Parathyroid adenoma (tissue), 2 donors: ENCODE data around the gene PHRF1.

Source experiments
- H2AFZ ChIP-seq: fragments of 300-600 bp; sonication (generic); one replicate; pipeline ENCODE4 v1.7.0; 2017; ENCODE audit warnings: antibody characterized with exemption, mild to moderate bottlenecking
- H3K27ac ChIP-seq: fragments of 300-600 bp; sonication (generic); one replicate; pipeline ENCODE4 v1.7.0; 2017
- H3K27me3 ChIP-seq: fragments of 300-600 bp; sonication (generic); one replicate; pipeline ENCODE4 v1.7.0; 2017; ENCODE audit warnings: low read length; ENCODE audit not compliant: control insufficient read depth, insufficient read depth
- H3K36me3 ChIP-seq: fragments of 300-600 bp; sonication (generic); one replicate; pipeline ENCODE4 v1.7.0; 2017; ENCODE audit warnings: low read length; ENCODE audit not compliant: control insufficient read depth, insufficient read depth
- H3K4me1 ChIP-seq: fragments of 300-600 bp; sonication (generic); one replicate; pipeline ENCODE4 v1.7.0; 2017; ENCODE audit warnings: control low read depth
- H3K4me2 ChIP-seq: fragments of 300-600 bp; sonication (generic); one replicate; pipeline ENCODE4 v1.7.0; 2017; ENCODE audit warnings: low read length
- H3K4me3 ChIP-seq: fragments of 300-600 bp; sonication (generic); one replicate; pipeline ENCODE4 v1.7.0; 2017; ENCODE audit warnings: low read depth, low read length
- H3K79me2 ChIP-seq: fragments of 300-600 bp; sonication (generic); one replicate; pipeline ENCODE4 v1.7.0; 2017; ENCODE audit warnings: control low read depth
- H3K9ac ChIP-seq: fragments of 300-600 bp; sonication (generic); one replicate; pipeline ENCODE4 v1.7.0; 2017; ENCODE audit warnings: mild to moderate bottlenecking
- H3K9me3 ChIP-seq: fragments of 300-600 bp; sonication (generic); one replicate; pipeline ENCODE4 v1.7.0; 2017; ENCODE audit warnings: low read length; ENCODE audit not compliant: control insufficient read depth
- TF ChIP-seq, protein P1 (sequence below): fragments of 300-600 bp; sonication (generic); IDR thresholded peaks from one replicate; pipeline ENCODE4 v1.7.0; 2017; ENCODE audit warnings: antibody characterized with exemption, mild to moderate bottlenecking
- donor health status: primary hyperparathyroidism.

PHRF1 gene

DNA sequence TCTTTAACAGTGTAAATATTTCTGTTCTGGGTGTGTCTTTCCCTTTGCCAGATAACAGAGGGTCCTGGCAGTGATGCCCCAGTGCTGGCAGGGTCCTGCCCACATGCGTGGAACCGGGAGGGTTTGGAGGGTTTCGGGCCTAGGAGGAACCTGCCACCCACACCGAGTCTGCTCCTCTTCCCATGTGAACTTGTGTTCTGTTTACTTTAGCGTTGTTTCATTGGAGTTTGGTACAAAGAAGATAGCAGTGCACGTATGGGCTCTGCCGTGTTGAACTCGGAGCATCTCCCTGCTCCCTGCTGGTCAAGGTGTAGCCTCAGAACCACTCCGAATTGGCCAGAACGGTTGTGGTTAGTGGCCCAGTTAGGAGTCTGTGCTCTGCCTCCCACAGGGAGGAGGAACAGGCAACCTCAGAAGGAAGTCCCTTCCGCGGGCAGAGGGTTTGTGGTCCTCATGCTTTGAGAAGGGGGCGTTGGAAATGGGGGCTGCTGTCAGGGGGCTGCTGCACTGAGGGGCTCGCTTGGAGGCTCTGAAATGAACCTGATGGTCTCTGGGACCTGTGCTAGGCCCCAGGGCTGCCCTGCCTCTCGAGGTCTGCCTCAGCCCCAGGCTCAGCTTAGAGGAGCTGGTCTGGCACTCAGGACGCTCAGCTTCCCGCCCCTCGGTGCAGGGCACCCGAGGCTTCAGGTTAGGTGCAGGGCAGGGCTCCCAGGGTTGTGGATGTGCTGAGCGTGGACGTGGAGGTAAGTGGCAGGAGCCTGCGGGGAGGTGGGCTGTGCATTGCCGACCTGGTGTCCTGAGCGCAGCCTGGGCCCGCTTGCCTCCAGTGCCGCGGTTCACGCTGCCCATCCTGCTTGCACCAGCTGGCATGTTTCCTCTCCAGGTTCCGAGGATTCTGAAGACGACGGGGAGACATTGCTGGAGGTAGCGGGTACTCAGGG is 10.4 kb downstream of the PHRF1 start:
- TF ChIP-seq, protein P1, sequence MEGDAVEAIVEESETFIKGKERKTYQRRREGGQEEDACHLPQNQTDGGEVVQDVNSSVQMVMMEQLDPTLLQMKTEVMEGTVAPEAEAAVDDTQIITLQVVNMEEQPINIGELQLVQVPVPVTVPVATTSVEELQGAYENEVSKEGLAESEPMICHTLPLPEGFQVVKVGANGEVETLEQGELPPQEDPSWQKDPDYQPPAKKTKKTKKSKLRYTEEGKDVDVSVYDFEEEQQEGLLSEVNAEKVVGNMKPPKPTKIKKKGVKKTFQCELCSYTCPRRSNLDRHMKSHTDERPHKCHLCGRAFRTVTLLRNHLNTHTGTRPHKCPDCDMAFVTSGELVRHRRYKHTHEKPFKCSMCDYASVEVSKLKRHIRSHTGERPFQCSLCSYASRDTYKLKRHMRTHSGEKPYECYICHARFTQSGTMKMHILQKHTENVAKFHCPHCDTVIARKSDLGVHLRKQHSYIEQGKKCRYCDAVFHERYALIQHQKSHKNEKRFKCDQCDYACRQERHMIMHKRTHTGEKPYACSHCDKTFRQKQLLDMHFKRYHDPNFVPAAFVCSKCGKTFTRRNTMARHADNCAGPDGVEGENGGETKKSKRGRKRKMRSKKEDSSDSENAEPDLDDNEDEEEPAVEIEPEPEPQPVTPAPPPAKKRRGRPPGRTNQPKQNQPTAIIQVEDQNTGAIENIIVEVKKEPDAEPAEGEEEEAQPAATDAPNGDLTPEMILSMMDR, result no peak
- Histone ChIP-seq H2AFZ (no peak overlapping the region), H3K36me3 (no peaks in the 10 kb centered on the region), H3K9ac (no peak overlapping the region), H3K27me3 (no peaks in the 10 kb centered on the region), H3K9me3 (no peaks in the 10 kb centered on the region), H3K79me2 (peaks cover 17% of the 10 kb centered on the region), H3K4me3 (no peak overlapping the region), H3K4me2 (no peak overlapping the region), H3K4me1 (no peaks in the 10 kb centered on the region), H3K27ac (no peak overlapping the region)

DNA sequence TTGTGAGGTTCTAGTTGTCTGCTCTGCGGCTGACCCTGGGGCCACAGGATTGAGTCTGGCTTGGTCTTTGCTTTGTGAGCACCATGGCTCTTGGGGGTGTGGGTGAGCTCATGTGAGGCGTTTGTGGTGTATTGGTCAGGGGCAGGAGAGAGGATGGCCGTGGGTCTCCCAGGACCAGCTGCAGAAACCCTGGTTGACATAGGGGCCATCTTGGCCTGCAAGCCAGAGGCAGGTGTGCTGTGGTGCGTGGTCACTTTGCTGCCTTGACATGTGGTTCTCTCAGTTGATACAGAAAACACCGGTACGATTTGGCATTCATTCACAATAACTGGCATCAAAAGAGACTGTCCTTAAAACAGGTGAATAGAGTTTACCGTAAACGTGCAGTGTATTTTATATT is 11.3 kb downstream of the PHRF1 start:
- no peaks in the 10 kb centered on the region for H3K36me3 ChIP-seq
- peaks cover 12% of the 10 kb centered on the region for H3K79me2 ChIP-seq
- no peaks in the 10 kb centered on the region for H3K4me1 ChIP-seq
- H3K4me2 ChIP-seq, result no peak overlapping the region
- H2AFZ ChIP-seq, result no peak overlapping the region
- no peak overlapping the region for H3K27ac ChIP-seq
- no peaks in the 10 kb centered on the region for H3K9me3 ChIP-seq
- no peak overlapping the region for H3K9ac ChIP-seq
- TF ChIP-seq, protein P1, result no peak
- H3K27me3 ChIP-seq, result no peaks in the 10 kb centered on the region
- H3K4me3 ChIP-seq, result no peak overlapping the region

GRCh38 chr11:587978-588380 is 11.7 kb downstream of the PHRF1 start:
- no peak overlapping the region for H3K4me2 ChIP-seq
- no peaks in the 10 kb centered on the region for H3K9me3 ChIP-seq
- H3K36me3 ChIP-seq, result no peaks in the 10 kb centered on the region
- H3K27me3 ChIP-seq, result no peaks in the 10 kb centered on the region
- no peak overlapping the region for H3K27ac ChIP-seq
- TF ChIP-seq, protein P1, result no peak
- no peak overlapping the region for H3K9ac ChIP-seq
- H3K4me3 ChIP-seq, result no peak overlapping the region
- H3K4me1 ChIP-seq, result no peaks in the 10 kb centered on the region
- peaks cover 12% of the 10 kb centered on the region for H3K79me2 ChIP-seq
- no peak overlapping the region for H2AFZ ChIP-seq

- Histone ChIP-seq H3K27ac (no peak overlapping the region), H3K36me3 (no peaks in the 10 kb centered on the region), H3K27me3 (no peaks in the 10 kb centered on the region), H3K9ac (no peak overlapping the region), H3K4me3 (no peak overlapping the region), H3K4me1 (no peaks in the 10 kb centered on the region), H2AFZ (no peak overlapping the region), H3K9me3 (no peaks in the 10 kb centered on the region), H3K4me2 (no peak overlapping the region), H3K79me2 (peaks cover 3% of the 10 kb centered on the region)
- TF ChIP-seq, protein P1, result no peak
These were observed 13.5 kb downstream of the PHRF1 start for GRCh38 chr11:589798-590197.

- TF ChIP-seq, protein P1, result no peak
- H3K9ac ChIP-seq, result no peak overlapping the region
- no peak overlapping the region for H3K4me3 ChIP-seq
- H3K36me3 ChIP-seq, result no peaks in the 10 kb centered on the region
- H3K4me1 ChIP-seq, result no peaks in the 10 kb centered on the region
- no peak overlapping the region for H3K4me2 ChIP-seq
- no peaks in the 10 kb centered on the region for H3K27me3 ChIP-seq
- H3K79me2 ChIP-seq, result no peaks in the 10 kb centered on the region
- H3K9me3 ChIP-seq, result no peaks in the 10 kb centered on the region
- H2AFZ ChIP-seq, result no peak overlapping the region
- no peak overlapping the region for H3K27ac ChIP-seq
These were observed 14.7 kb downstream of the PHRF1 start for GRCh38 chr11:590997-591396.
